MM.1S (cell line): ENCODE measurements around the gene ABHD16B.
A peak's percentile ranks its signal among the peaks of the same experiment; 100 is the strongest.

Experiments
- DNase-seq: peaks from one replicate; pipeline ENCODE4 v3.0.0-alpha.2; 2015
- H2AFZ ChIP-seq: fragments of 300-600 bp; sonication (generic); 2 replicates; pipeline ENCODE4 v1.6.0; 2016; ENCODE audit warnings: antibody characterized with exemption, low read length
- H3F3A ChIP-seq: fragments of 300-600 bp; sonication (generic); 2 replicates; pipeline ENCODE4 v1.6.1; 2016; ENCODE audit warnings: mild to moderate bottlenecking, antibody characterized with exemption, low read length, moderate library complexity, mixed read lengths; ENCODE audit not compliant: insufficient read depth
- H3K27ac ChIP-seq: fragments of 300-600 bp; sonication (generic); 2 replicates; pipeline ENCODE4 v1.5.1; 2016; ENCODE audit warnings: mild to moderate bottlenecking, low read length
- H3K27me3 ChIP-seq: fragments of 300-600 bp; sonication (generic); replicated peaks from 2 replicates; pipeline ENCODE4 v1.6.0; 2016; ENCODE audit warnings: low read length; ENCODE audit not compliant: insufficient read depth
- H3K36me3 ChIP-seq: fragments of 300-600 bp; sonication (generic); replicated peaks from 2 replicates; pipeline ENCODE4 v1.6.1; 2016; ENCODE audit warnings: mild to moderate bottlenecking, low read length, mixed read lengths; ENCODE audit not compliant: insufficient read depth
- H3K4me1 ChIP-seq: fragments of 300-600 bp; sonication (generic); 2 replicates; pipeline ENCODE4 v1.6.1; 2016; ENCODE audit warnings: low read length, mixed read lengths
- H3K4me2 ChIP-seq: fragments of 300-600 bp; sonication (generic); 2 replicates; pipeline ENCODE4 v1.6.0; 2016; ENCODE audit warnings: low read depth, low read length
- H3K4me3 ChIP-seq: fragments of 300-600 bp; sonication (generic); 2 replicates; pipeline ENCODE4 v1.5.1; 2016; ENCODE audit warnings: low read length, mixed read lengths
- H3K79me2 ChIP-seq: fragments of 300-600 bp; sonication (generic); 2 replicates; pipeline ENCODE4 v1.6.1; 2016; ENCODE audit warnings: mixed run types, low read length, mixed read lengths
- H3K9ac ChIP-seq: fragments of 300-600 bp; sonication (generic); 2 replicates; pipeline ENCODE4 v1.6.1; 2016; ENCODE audit warnings: low read length, mixed read lengths
- H3K9me2 ChIP-seq: fragments of 300-600 bp; sonication (generic); replicated peaks from 2 replicates; pipeline ENCODE4 v1.6.1; 2016; ENCODE audit warnings: mild to moderate bottlenecking, low read length, mixed read lengths; ENCODE audit not compliant: insufficient read depth
- H3K9me3 ChIP-seq: fragments of 300-600 bp; sonication (generic); replicated peaks from 2 replicates; pipeline ENCODE4 v1.6.1; 2016; ENCODE audit warnings: mild to moderate bottlenecking, low read length, mixed read lengths; ENCODE audit not compliant: insufficient read depth
- H4K20me1 ChIP-seq: fragments of 300-600 bp; sonication (generic); 2 replicates; pipeline ENCODE4 v1.6.1; 2016; ENCODE audit warnings: mild to moderate bottlenecking, low read length, moderate library complexity, mixed read lengths; ENCODE audit not compliant: insufficient read depth
- EZH2 ChIP-seq: fragments of 300-600 bp; sonication (generic); optimal IDR thresholded peaks from 2 replicates; pipeline ENCODE3; 2017; ENCODE audit warnings: low read depth, mild to moderate bottlenecking, antibody characterized with exemption, low read length, mixed read lengths
- EZH2phosphoT487 ChIP-seq: fragments of 300-600 bp; sonication (generic); IDR thresholded peaks from 2 replicates; pipeline ENCODE4 v1.6.1; 2018; ENCODE audit warnings: antibody characterized with exemption, low read length
- TF ChIP-seq, protein P1 (sequence below): fragments of 300-600 bp; sonication (generic); IDR thresholded peaks from 2 replicates; pipeline ENCODE4 v1.5.1; 2016; ENCODE audit warnings: antibody characterized with exemption, low read length, mixed read lengths

The ABHD16B gene

DNA sequence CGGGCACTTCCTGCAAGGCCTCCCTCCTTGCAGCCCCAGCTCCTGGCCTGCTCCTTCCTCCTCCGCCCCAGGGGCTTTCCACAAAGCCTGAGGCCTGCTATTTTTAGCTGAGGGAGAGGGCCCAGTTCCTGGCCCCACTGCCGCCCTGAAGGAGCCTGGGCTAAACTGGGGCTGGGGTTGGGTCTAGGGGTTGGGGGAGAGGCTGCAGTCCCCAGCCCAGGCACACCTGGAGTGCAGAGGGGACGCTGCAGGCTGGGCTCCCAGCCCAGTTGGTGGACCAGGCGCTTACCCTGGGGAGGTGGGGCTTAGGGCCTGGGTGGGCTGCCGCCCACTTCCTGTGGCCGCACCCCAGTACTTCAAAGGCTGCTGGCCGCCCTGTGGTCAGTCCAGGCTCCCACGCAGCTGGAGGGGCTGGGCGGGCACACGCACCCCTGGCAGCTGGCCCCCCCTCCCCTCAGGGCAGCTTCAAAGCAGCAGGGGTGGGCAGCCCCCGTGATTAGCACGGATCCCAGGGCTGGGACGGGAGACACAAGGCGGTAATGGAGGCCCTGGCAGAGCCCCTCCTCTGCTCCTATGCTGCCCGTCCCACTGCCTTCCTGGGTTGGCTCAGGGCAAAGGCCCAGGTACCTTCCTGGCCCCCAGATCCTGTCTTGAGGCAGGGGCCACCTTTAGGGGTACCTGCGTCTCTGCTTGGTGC, 7.1 kb upstream of the ABHD16B start:
- Histone ChIP-seq H3F3A (0 out of 2 replicates have a peak, but pooled peaks cover 5% of the 10 kb centered on the region), H3K79me2 (no peaks in the 10 kb centered on the region), H2AFZ (peak overlapping the region; percentile 42; the same call in 1 of the 2 replicates), H3K4me2 (peak overlapping the region; percentile 29; the same call in 1 of the 2 replicates), H3K4me1 (peaks cover 23% of the 10 kb centered on the region), H3K9ac (peak overlapping the region; percentile 4; the same call in 1 of the 2 replicates), H3K4me3 (no peak overlapping the region), H3K36me3 (no peaks in the 10 kb centered on the region), H3K9me3 (no peaks in the 10 kb centered on the region), H4K20me1 (no peaks in the 10 kb centered on the region), H3K9me2 (no peaks in the 10 kb centered on the region), H3K27me3 (peaks cover 19% of the 10 kb centered on the region), H3K27ac (peak overlapping the region; percentile 18; the same call in 1 of the 2 replicates)
- TF ChIP-seq EZH2, result no peak
- TF ChIP-seq EZH2phosphoT487, result no peak
- TF ChIP-seq, protein P1, sequence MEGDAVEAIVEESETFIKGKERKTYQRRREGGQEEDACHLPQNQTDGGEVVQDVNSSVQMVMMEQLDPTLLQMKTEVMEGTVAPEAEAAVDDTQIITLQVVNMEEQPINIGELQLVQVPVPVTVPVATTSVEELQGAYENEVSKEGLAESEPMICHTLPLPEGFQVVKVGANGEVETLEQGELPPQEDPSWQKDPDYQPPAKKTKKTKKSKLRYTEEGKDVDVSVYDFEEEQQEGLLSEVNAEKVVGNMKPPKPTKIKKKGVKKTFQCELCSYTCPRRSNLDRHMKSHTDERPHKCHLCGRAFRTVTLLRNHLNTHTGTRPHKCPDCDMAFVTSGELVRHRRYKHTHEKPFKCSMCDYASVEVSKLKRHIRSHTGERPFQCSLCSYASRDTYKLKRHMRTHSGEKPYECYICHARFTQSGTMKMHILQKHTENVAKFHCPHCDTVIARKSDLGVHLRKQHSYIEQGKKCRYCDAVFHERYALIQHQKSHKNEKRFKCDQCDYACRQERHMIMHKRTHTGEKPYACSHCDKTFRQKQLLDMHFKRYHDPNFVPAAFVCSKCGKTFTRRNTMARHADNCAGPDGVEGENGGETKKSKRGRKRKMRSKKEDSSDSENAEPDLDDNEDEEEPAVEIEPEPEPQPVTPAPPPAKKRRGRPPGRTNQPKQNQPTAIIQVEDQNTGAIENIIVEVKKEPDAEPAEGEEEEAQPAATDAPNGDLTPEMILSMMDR, result no peak
- DNase-seq, result no peak

DNA sequence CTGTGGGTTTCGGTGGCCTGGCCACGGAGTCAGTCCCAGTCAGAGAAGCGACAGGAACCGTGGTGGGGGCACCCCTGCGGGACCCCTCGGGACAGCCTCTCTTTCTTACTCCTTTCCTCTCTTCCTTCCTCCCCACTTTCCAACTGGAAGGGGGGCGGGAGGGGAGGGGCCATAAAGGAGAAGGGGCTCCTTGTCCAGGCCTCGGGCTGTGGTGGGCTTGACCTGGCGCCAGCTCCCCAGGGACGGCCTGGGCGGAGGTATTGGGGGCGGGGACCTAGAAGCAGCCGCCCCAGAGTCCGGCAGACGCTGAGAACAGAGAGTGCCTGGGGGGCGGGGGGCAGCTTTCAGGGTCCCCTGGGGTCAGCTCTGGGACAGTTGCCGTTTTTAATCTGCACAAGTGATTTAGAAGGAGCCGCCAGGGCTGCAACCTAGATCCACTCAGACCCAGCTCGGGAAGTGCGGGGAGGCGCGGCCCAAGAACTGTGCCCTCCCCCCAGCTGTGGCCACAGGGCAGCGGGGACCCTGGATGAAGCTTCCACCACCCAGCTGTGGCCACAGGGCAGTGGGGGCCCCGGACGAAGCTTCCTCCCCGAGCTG, 6.4 kb upstream of the ABHD16B start:
- H3K4me3 ChIP-seq, result no peak overlapping the region
- H4K20me1 ChIP-seq, result no peaks in the 10 kb centered on the region
- no peak for DNase-seq
- peaks cover 17% of the 10 kb centered on the region for H3K27me3 ChIP-seq
- H3K36me3 ChIP-seq, result no peaks in the 10 kb centered on the region
- no peaks in the 10 kb centered on the region for H3K9me2 ChIP-seq
- H3K27ac ChIP-seq, result no peak overlapping the region
- no peaks in the 10 kb centered on the region for H3K79me2 ChIP-seq
- TF ChIP-seq EZH2 (no peak), EZH2phosphoT487 (no peak)
- TF ChIP-seq, protein P1, result no peak
- 0 out of 2 replicates have a peak, but pooled peaks cover 5% of the 10 kb centered on the region for H3F3A ChIP-seq
- no peak overlapping the region for H2AFZ ChIP-seq
- H3K4me2 ChIP-seq, result no peak overlapping the region
- no peaks in the 10 kb centered on the region for H3K9me3 ChIP-seq
- H3K9ac ChIP-seq, result no peak overlapping the region
- H3K4me1 ChIP-seq, result peaks cover 23% of the 10 kb centered on the region

DNA sequence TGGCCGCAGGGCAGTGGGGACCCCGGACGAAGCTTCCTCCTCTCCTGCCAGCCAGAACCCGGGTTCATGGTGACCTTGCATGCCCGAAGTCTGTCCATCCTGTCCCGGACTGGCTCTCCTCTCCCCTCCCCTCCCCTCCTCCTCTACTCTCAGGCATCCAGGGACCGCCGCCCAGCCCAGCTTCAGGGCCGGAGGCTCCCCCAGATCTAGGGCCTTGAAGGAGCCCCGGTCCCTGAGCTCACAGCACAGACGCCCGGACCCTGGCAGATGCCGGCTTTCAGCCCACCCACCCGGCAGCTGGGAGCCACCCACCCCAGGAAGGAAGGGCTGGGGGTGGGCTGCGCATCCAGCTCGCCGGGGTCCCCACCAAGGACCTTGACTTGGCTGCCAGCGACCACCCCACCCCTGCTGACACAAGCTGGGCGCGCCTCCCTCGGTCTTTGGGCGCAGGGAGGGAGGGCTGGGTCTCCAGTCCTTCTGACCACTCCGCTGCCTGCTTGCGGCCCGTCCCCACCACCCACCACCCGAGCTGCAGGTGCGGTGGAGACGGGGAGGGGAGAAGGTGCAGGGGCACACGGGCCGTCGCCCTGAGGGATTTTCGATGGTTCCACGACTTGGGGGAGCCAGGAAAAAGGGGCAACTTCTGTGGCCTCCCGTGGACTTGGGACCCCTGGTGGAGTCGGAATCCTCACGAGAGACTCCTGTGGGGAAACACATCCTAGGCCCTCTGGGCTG, 5.8 kb upstream of the ABHD16B start:
- Histone ChIP-seq H3K9me3 (no peaks in the 10 kb centered on the region), H3K9me2 (no peaks in the 10 kb centered on the region), H2AFZ (no peak overlapping the region), H3K36me3 (no peaks in the 10 kb centered on the region), H4K20me1 (no peaks in the 10 kb centered on the region), H3K27ac (no peak overlapping the region), H3K27me3 (peaks cover 14% of the 10 kb centered on the region), H3K9ac (no peak overlapping the region), H3K4me3 (no peak overlapping the region), H3K79me2 (no peaks in the 10 kb centered on the region), H3K4me1 (peaks cover 22% of the 10 kb centered on the region), H3F3A (0 out of 2 replicates have a peak, but pooled peaks cover 5% of the 10 kb centered on the region), H3K4me2 (no peak overlapping the region)
- no peak for DNase-seq
- no peak for TF ChIP-seq EZH2
- TF ChIP-seq EZH2phosphoT487, result no peak
- TF ChIP-seq, protein P1, result no peak
